ENCODE results near the gene SLC22A1. TPM values are rescaled to one million over a fixed set of nuclear protein-coding genes. Genes with fewer than 3 reads are reported as not detected.

SLC22A1 gene
- total and polyA plus RNA-seq, 2 experiments from 2014 or later = 0.10 to 0.65 TPM

DNA sequence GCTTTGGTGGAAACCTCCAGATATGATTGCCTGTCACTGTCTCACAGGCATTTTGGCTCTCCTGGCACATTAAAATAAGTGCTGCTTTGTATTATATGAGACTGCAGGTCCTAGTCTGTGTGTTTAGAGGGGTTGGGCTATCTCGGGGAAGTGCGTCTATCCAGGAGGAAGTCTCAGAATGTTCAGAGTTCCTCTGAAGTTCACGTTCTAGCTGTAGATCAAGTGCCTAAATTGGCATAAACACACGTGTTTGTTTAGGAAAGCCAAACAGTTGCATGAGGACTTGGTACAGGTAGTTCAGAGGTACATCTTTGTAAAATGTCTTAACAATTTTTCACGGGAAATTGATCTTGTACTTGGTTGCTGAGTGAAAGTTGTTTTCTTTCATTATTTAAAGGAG is 36.4 kb upstream of the SLC22A1 start:
- no peaks in the 10 kb centered on the region for H3K9me2 ChIP-seq (ENCODE audit: insufficient read depth)
- Mint-ChIP-seq H3K9me3 (peaks cover 8% of the 10 kb centered on the region), H3K36me3 (ENCODE audit: low read depth) (peaks cover 86% of the 10 kb centered on the region), H3K27me3 (ENCODE audit: insufficient read depth, low read depth, poor library complexity) (peaks cover 6% of the 10 kb centered on the region), H3K27ac (no peak overlapping the region), H3K4me3 (no peak overlapping the region), H3K4me1 (peaks cover 3% of the 10 kb centered on the region; the same call in 2 of the 3 replicates)
- peaks cover 54% of the 10 kb centered on the region for H3K36me3 ChIP-seq (ENCODE audit: insufficient read depth)
- ATAC-seq = no peak
- no peak overlapping the region for H3K4me2 ChIP-seq
- H3F3A ChIP-seq (replicated peaks; ENCODE audit: low read depth) = 0 out of 2 replicates have a peak, but pooled peaks cover 3% of the 10 kb centered on the region
- H3K27ac ChIP-seq (ENCODE audit: low read depth) = no peak overlapping the region
- no peaks in the 10 kb centered on the region for H3K79me2 ChIP-seq (replicated peaks; ENCODE audit: insufficient read depth)
- no peaks in the 10 kb centered on the region for H3K27me3 ChIP-seq (ENCODE audit: insufficient read depth)
- no peaks in the 10 kb centered on the region for H3K4me1 ChIP-seq (ENCODE audit: insufficient read depth)
- no peak overlapping the region for H2AFZ ChIP-seq
- peaks cover 4% of the 10 kb centered on the region; the same call in 1 of the 2 replicates for H4K20me1 ChIP-seq (replicated peaks; ENCODE audit: insufficient read depth)
- no peak for DNase-seq (ENCODE audit: low spot score)
- TF ChIP-seq JUNB (IDR thresholded peaks at IDR 0.05; ENCODE audit: unreplicated experiment) (no peak), EZH2phosphoT487 (IDR thresholded peaks at IDR 0.05; ENCODE audit: unreplicated experiment) (no peak)
- TF ChIP-seq, protein P1, sequence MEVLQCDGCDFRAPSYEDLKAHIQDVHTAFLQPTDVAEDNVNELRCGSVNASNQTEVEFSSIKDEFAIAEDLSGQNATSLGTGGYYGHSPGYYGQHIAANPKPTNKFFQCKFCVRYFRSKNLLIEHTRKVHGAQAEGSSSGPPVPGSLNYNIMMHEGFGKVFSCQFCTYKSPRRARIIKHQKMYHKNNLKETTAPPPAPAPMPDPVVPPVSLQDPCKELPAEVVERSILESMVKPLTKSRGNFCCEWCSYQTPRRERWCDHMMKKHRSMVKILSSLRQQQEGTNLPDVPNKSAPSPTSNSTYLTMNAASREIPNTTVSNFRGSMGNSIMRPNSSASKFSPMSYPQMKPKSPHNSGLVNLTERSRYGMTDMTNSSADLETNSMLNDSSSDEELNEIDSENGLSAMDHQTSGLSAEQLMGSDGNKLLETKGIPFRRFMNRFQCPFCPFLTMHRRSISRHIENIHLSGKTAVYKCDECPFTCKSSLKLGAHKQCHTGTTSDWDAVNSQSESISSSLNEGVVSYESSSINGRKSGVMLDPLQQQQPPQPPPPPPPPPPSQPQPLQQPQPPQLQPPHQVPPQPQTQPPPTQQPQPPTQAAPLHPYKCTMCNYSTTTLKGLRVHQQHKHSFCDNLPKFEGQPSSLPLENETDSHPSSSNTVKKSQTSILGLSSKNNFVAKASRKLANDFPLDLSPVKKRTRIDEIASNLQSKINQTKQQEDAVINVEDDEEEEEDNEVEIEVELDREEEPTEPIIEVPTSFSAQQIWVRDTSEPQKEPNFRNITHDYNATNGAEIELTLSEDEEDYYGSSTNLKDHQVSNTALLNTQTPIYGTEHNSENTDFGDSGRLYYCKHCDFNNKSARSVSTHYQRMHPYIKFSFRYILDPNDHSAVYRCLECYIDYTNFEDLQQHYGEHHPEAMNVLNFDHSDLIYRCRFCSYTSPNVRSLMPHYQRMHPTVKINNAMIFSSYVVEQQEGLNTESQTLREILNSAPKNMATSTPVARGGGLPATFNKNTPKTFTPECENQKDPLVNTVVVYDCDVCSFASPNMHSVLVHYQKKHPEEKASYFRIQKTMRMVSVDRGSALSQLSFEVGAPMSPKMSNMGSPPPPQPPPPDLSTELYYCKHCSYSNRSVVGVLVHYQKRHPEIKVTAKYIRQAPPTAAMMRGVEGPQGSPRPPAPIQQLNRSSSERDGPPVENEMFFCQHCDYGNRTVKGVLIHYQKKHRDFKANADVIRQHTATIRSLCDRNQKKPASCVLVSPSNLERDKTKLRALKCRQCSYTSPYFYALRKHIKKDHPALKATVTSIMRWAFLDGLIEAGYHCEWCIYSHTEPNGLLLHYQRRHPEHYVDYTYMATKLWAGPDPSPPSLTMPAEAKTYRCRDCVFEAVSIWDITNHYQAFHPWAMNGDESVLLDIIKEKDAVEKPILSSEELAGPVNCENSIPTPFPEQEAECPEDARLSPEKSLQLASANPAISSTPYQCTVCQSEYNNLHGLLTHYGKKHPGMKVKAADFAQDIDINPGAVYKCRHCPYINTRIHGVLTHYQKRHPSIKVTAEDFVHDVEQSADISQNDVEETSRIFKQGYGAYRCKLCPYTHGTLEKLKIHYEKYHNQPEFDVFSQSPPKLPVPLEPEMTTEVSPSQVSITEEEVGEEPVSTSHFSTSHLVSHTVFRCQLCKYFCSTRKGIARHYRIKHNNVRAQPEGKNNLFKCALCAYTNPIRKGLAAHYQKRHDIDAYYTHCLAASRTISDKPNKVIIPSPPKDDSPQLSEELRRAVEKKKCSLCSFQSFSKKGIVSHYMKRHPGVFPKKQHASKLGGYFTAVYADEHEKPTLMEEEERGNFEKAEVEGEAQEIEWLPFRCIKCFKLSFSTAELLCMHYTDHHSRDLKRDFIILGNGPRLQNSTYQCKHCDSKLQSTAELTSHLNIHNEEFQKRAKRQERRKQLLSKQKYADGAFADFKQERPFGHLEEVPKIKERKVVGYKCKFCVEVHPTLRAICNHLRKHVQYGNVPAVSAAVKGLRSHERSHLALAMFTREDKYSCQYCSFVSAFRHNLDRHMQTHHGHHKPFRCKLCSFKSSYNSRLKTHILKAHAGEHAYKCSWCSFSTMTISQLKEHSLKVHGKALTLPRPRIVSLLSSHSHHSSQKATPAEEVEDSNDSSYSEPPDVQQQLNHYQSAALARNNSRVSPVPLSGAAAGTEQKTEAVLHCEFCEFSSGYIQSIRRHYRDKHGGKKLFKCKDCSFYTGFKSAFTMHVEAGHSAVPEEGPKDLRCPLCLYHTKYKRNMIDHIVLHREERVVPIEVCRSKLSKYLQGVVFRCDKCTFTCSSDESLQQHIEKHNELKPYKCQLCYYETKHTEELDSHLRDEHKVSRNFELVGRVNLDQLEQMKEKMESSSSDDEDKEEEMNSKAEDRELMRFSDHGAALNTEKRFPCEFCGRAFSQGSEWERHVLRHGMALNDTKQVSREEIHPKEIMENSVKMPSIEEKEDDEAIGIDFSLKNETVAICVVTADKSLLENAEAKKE (CRISPR knock-in tag; IDR thresholded peaks at IDR 0.05) = no peak
- no peak overlapping the region for H3K4me3 ChIP-seq

DNA sequence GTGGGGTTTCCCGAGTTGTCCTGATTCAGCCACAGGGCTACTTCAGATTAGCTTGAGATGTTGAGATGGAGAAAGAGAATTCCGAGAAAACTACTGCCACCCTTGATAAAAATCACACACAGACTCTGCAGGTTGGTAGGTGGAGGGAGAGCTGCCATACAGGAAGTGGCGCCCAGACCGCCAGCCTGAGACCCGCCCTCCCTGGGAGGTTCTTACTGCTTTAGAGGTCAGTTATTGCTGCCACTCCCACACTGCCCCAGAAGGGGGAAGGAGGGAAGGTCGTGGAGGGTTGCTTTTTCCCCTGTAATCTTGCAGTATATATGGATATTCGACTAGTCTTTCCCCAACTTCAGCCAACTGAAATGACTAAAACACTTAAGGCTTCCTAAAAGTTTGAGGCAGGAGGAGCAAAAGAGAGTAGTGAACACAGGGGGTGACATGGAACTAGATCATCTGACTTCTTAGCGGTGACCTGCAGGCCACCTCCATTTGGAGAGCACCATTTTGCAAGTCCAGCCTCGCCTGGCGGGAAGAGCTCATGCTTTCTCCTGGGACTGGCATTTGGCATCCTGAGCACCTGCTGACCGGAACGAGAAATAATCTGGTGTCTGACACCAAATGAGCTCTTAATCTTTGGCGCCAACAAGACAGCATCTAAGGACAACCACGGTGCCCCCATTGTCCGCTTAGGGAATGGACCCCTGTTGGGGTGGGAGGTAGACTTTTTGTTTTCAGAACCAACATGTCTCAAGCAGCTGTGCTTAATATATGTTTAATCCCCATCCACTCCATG is 35.7 kb upstream of the SLC22A1 start:
- Histone ChIP-seq H3F3A (replicated peaks; ENCODE audit: low read depth) (0 out of 2 replicates have a peak, but pooled peaks cover 3% of the 10 kb centered on the region), H3K36me3 (ENCODE audit: insufficient read depth) (peaks cover 50% of the 10 kb centered on the region), H3K9me2 (ENCODE audit: insufficient read depth) (no peaks in the 10 kb centered on the region), H2AFZ (no peak overlapping the region), H3K4me2 (no peak overlapping the region), H4K20me1 (replicated peaks; ENCODE audit: insufficient read depth) (peaks cover 4% of the 10 kb centered on the region; the same call in 1 of the 2 replicates), H3K79me2 (replicated peaks; ENCODE audit: insufficient read depth) (no peaks in the 10 kb centered on the region), H3K27me3 (ENCODE audit: insufficient read depth) (no peaks in the 10 kb centered on the region), H3K4me3 (no peak overlapping the region), H3K27ac (ENCODE audit: low read depth) (no peak overlapping the region), H3K4me1 (ENCODE audit: insufficient read depth) (no peaks in the 10 kb centered on the region)
- DNase-seq (ENCODE audit: low spot score) = no peak
- ATAC-seq = no peak
- Mint-ChIP-seq H3K36me3 (ENCODE audit: low read depth) (peaks cover 85% of the 10 kb centered on the region), H3K27me3 (ENCODE audit: insufficient read depth, low read depth, poor library complexity) (peaks cover 4% of the 10 kb centered on the region), H3K27ac (no peak overlapping the region), H3K4me1 (peaks cover 3% of the 10 kb centered on the region; the same call in 2 of the 3 replicates), H3K4me3 (no peak overlapping the region), H3K9me3 (peaks cover 4% of the 10 kb centered on the region)
- TF ChIP-seq CREB1 (CRISPR knock-in tag; IDR thresholded peaks at IDR 0.05; ENCODE audit: low read depth) = no peak
- TF ChIP-seq POLR2AphosphoS5 (IDR thresholded peaks at IDR 0.05; ENCODE audit: low read depth) = no peak

Data from GM23338 (cell line).